NB4 (cell line): ENCODE measurements around the gene SPTBN5.

Experiments
- DNase-seq: peaks from one replicate; pipeline ENCODE4 v3.0.0; 2010; ENCODE audit warnings: low read depth
- H3K4me3 ChIP-seq: one replicate; pipeline ENCODE4 v1.5.1; 2011; ENCODE audit warnings: mild to moderate bottlenecking, low read depth, low read length, moderate library complexity
- MAX ChIP-seq: IDR thresholded peaks from 2 replicates; pipeline ENCODE4 v1.6.1; 2011; ENCODE audit warnings: low read depth, low read length
- MYC ChIP-seq: IDR thresholded peaks from 2 replicates; pipeline ENCODE4 v1.6.1; 2011; ENCODE audit warnings: low read depth, low read length
- POLR2A ChIP-seq: IDR thresholded peaks from 2 replicates; pipeline ENCODE4 v1.6.1; 2011; ENCODE audit warnings: mild to moderate bottlenecking; ENCODE audit not compliant: insufficient read length; ENCODE audit errors: extremely low read depth
- TF ChIP-seq, protein P1 (sequence below): IDR thresholded peaks from one replicate; pipeline ENCODE4 v1.5.1; 2012; ENCODE audit warnings: low read depth, low read length

Gene SPTBN5

DNA sequence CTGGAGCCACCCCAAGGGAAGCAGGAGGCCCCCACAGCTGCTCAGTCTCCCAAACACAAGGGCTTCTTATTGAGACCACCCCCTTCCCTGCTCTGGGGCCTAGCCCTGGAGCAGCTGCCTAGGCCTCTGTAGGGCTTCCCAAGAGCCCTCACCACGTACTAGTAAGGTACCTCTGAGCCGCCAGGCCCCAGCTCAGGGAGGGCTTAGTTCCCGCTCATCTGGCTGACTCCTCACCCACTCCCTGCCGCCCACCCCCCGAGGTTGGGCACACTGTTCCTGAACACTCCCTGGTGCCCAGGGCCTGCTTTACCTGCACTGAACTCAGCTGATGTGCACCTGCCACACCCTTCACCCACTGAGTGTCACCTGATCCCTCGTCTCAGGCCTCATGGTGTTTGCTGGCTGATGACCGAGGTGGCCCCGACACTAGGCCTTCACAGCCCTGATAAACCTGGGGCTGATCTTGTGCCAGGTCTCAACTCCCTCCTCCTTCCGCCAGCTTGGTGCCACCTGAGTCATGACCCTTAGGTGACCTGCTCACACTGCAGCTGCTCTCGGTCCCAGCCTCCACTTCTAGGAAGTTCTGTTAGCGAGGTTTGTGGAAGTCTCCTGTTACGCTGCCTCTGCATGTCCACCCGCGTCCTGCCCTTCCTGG, 18.0 kb upstream of the SPTBN5 start:
- DNase-seq = no peak
- H3K4me3 ChIP-seq = no peak overlapping the region
- TF ChIP-seq, protein P1, sequence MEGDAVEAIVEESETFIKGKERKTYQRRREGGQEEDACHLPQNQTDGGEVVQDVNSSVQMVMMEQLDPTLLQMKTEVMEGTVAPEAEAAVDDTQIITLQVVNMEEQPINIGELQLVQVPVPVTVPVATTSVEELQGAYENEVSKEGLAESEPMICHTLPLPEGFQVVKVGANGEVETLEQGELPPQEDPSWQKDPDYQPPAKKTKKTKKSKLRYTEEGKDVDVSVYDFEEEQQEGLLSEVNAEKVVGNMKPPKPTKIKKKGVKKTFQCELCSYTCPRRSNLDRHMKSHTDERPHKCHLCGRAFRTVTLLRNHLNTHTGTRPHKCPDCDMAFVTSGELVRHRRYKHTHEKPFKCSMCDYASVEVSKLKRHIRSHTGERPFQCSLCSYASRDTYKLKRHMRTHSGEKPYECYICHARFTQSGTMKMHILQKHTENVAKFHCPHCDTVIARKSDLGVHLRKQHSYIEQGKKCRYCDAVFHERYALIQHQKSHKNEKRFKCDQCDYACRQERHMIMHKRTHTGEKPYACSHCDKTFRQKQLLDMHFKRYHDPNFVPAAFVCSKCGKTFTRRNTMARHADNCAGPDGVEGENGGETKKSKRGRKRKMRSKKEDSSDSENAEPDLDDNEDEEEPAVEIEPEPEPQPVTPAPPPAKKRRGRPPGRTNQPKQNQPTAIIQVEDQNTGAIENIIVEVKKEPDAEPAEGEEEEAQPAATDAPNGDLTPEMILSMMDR = no peak
- TF ChIP-seq MYC = no peak
- TF ChIP-seq MAX = no peak
- TF ChIP-seq POLR2A = no peak

GRCh38 chr15:41908736-41909461, 15.0 kb upstream of the SPTBN5 start:
- H3K4me3 ChIP-seq = no peak overlapping the region
- no peak for DNase-seq
- TF ChIP-seq MYC (no peak), POLR2A (no peak), MAX (no peak)
- TF ChIP-seq, protein P1 = no peak

GRCh38 chr15:41907141-41907540, 13.3 kb upstream of the SPTBN5 start:
- TF ChIP-seq MAX (no peak), POLR2A (no peak), MYC (no peak)
- TF ChIP-seq, protein P1 = no peak
- no peak for DNase-seq
- H3K4me3 ChIP-seq = no peak overlapping the region

- DNase-seq = no peak
- TF ChIP-seq MAX (no peak), POLR2A (no peak), MYC (no peak)
- TF ChIP-seq, protein P1 = no peak
- H3K4me3 ChIP-seq = no peak overlapping the region
Measured at GRCh38 chr15:41906608-41907007, 12.8 kb upstream of the SPTBN5 start.

DNA sequence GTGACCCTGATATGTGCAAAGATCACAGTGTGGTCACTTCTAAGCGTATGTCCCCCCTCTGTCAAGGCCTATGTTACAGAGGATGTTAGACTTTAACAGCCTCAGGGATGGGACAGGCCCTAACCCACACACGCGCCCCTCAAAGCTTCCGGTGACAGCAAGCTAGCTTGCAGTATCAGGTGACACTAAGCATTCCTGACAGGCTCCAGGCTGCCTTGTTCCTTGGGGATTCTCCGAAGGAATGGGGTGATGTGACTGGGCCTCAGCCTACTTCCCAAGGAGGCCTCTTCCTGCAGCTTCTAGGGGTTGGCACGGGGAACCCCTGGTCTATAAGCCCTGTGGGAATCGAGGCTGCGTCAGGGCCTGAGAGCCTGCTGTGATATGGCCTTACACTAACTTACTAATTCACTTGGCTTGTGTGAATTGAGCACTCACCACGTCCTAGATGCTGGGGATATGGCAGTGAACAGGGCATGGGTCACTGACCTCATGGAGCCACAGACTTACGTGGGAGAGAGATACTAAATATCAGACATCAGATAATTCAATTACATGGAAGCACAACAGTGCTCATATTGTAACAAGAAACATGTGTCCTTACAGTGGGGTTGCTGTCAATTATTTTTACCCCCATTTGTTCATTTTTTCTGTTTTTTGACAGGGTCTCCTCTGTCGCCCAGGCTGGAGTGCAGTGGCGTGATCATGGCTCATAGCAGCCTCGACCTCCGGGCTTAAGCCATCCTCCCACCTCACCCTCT, 11.4 kb upstream of the SPTBN5 start:
- TF ChIP-seq, protein P1 = no peak
- TF ChIP-seq MYC (no peak), POLR2A (no peak), MAX (no peak)
- H3K4me3 ChIP-seq = no peak overlapping the region
- DNase-seq = no peak
